H9 (cell line): Measurements from ENCODE around the gene KCNN3. TPM values are rescaled to one million over a fixed set of nuclear protein-coding genes. Genes with fewer than 3 reads are reported as not detected.

Experiments used
- DNase-seq: peaks from one replicate; pipeline ENCODE4 v3.0.0-alpha.2; 2017
- H2AFZ ChIP-seq: one replicate; pipeline ENCODE4 v1.6.1; 2013; ENCODE audit warnings: mild to moderate bottlenecking, low read length, control low read depth, moderate library complexity
- H2AK5ac ChIP-seq: 2 replicates; pipeline ENCODE4 v1.6.1; 2013; ENCODE audit warnings: low read length, control low read depth, mixed read lengths; ENCODE audit not compliant: insufficient read length
- H2BK120ac ChIP-seq: one replicate; pipeline ENCODE4 v1.6.1; 2013; ENCODE audit warnings: low read depth, mild to moderate bottlenecking, low read length, control low read depth, inconsistent platforms; ENCODE audit not compliant: poor library complexity, severe bottlenecking
- H2BK12ac ChIP-seq: 2 replicates; pipeline ENCODE4 v1.6.1; 2013; ENCODE audit warnings: low read length, control low read depth, mixed read lengths, low read depth; ENCODE audit not compliant: insufficient read length
- H2BK15ac ChIP-seq: 2 replicates; pipeline ENCODE4 v1.6.1; 2013; ENCODE audit warnings: low read depth, low read length, control low read depth
- H2BK20ac ChIP-seq: one replicate; pipeline ENCODE4 v1.6.1; 2013; ENCODE audit warnings: low read depth, mild to moderate bottlenecking, low read length, control low read depth, inconsistent platforms; ENCODE audit not compliant: poor library complexity, severe bottlenecking
- H2BK5ac ChIP-seq: 2 replicates; pipeline ENCODE4 v1.6.1; 2013; ENCODE audit warnings: low read length, control low read depth, mixed read lengths; ENCODE audit not compliant: insufficient read length
- H3K14ac ChIP-seq: 2 replicates; pipeline ENCODE4 v1.6.1; 2013; ENCODE audit warnings: low read length, control low read depth; ENCODE audit not compliant: insufficient read depth
- H3K18ac ChIP-seq: 2 replicates; pipeline ENCODE4 v1.6.1; 2013; ENCODE audit warnings: low read depth, mild to moderate bottlenecking, mixed read lengths, low read length, control low read depth; ENCODE audit not compliant: insufficient read length
- H3K23ac ChIP-seq: 2 replicates; pipeline ENCODE4 v1.6.1; 2013; ENCODE audit warnings: low read length, control low read depth, mixed read lengths, low read depth; ENCODE audit not compliant: insufficient read length
- H3K23me2 ChIP-seq: 2 replicates; pipeline ENCODE4 v1.6.1; 2013; ENCODE audit warnings: low read depth, mild to moderate bottlenecking, mixed read lengths, low read length, control low read depth; ENCODE audit not compliant: insufficient read length, poor library complexity, severe bottlenecking
- H3K27ac ChIP-seq: 2 replicates; pipeline ENCODE4 v1.5.1; 2013; ENCODE audit warnings: low read length, control low read depth, mixed read lengths, low read depth; ENCODE audit not compliant: insufficient read length
- H3K27me3 ChIP-seq: 2 replicates; pipeline ENCODE4 v1.6.1; 2013; ENCODE audit warnings: low read length, control low read depth, inconsistent platforms; ENCODE audit not compliant: insufficient read depth
- H3K4ac ChIP-seq: 2 replicates; pipeline ENCODE4 v1.6.1; 2013; ENCODE audit warnings: low read depth, mild to moderate bottlenecking, control low read depth, inconsistent platforms, low read length, moderate library complexity
- H3K4me1 ChIP-seq: 2 replicates; pipeline ENCODE4 v1.6.1; 2013; ENCODE audit warnings: low read length, control low read depth, inconsistent platforms; ENCODE audit not compliant: insufficient read depth
- H3K4me2 ChIP-seq: 2 replicates; pipeline ENCODE4 v1.6.1; 2013; ENCODE audit warnings: low read length, control low read depth, mixed read lengths; ENCODE audit not compliant: insufficient read length, insufficient read depth
- H3K56ac ChIP-seq: 2 replicates; pipeline ENCODE4 v1.6.1; 2013; ENCODE audit warnings: low read depth, mild to moderate bottlenecking, mixed read lengths, low read length, control low read depth; ENCODE audit not compliant: insufficient read length
- H3K79me1 ChIP-seq: 2 replicates; pipeline ENCODE4 v1.6.1; 2013; ENCODE audit warnings: low read depth, mild to moderate bottlenecking, moderate library complexity, low read length, control low read depth, inconsistent platforms; ENCODE audit not compliant: insufficient read depth, poor library complexity, severe bottlenecking
- H3K79me2 ChIP-seq: 2 replicates; pipeline ENCODE4 v1.6.1; 2013; ENCODE audit warnings: low read length, control low read depth, inconsistent platforms; ENCODE audit not compliant: insufficient read depth
- H3K9ac ChIP-seq: 2 replicates; pipeline ENCODE4 v1.6.1; 2013; ENCODE audit warnings: low read length, control low read depth, mixed read lengths; ENCODE audit not compliant: insufficient read length; ENCODE audit errors: extremely low read depth
- H3K9me3 ChIP-seq: one replicate; pipeline ENCODE4 v1.6.1; 2013; ENCODE audit warnings: low read depth, low read length, inconsistent platforms; ENCODE audit not compliant: control insufficient read depth
- H3T11ph ChIP-seq: one replicate; pipeline ENCODE4 v1.6.1; 2013; ENCODE audit warnings: mild to moderate bottlenecking, low read length, control low read depth, inconsistent platforms
- H4K20me1 ChIP-seq: one replicate; pipeline ENCODE4 v1.6.1; 2013; ENCODE audit not compliant: control insufficient read depth, insufficient read length, insufficient read depth
- H4K5ac ChIP-seq: 2 replicates; pipeline ENCODE4 v1.6.1; 2013; ENCODE audit warnings: low read depth, mild to moderate bottlenecking, mixed read lengths, low read length, control low read depth; ENCODE audit not compliant: insufficient read length
- H4K8ac ChIP-seq: replicated peaks from 2 replicates; pipeline ENCODE4 v1.6.1; 2013; ENCODE audit warnings: low read length, control low read depth, mixed read lengths, low read depth; ENCODE audit not compliant: insufficient read length
- H4K91ac ChIP-seq: 2 replicates; pipeline ENCODE4 v1.6.1; 2013; ENCODE audit warnings: low read depth, mild to moderate bottlenecking, moderate library complexity, mixed read lengths, low read length, control low read depth; ENCODE audit not compliant: insufficient read length
- H3K27ac Mint-ChIP-seq, 3 experiments: 2 replicates in 2 of 3; 3 replicates in 1 of 3; pipeline ENCODE4 v1.8.0; 2020 to 2021; ENCODE audit warnings: mixed read lengths in 3 of 3, mild to moderate bottlenecking in 1 of 3, moderate library complexity in 1 of 3
- H3K27me3 Mint-ChIP-seq: 2 replicates; pipeline ENCODE4 v1.8.0; 2021; ENCODE audit warnings: low read depth, mild to moderate bottlenecking, moderate library complexity, mixed read lengths
- H3K36me3 Mint-ChIP-seq, 3 experiments: 2 replicates in 2 of 3; 3 replicates in 1 of 3; pipeline ENCODE4 v1.8.0; 2020 to 2021; ENCODE audit warnings: low read depth in 3 of 3, mixed read lengths in 3 of 3; ENCODE audit not compliant: insufficient read depth in 1 of 3
- H3K4me1 Mint-ChIP-seq, 2 experiments: 2 replicates each; pipeline ENCODE4 v1.8.0; 2020; ENCODE audit warnings: mixed read lengths in 2 of 2
- H3K4me3 Mint-ChIP-seq, 2 experiments: 2 replicates in 1 of 2; 3 replicates in 1 of 2; pipeline ENCODE4 v1.8.0; 2020 to 2021; ENCODE audit warnings: mild to moderate bottlenecking in 2 of 2, mixed read lengths in 2 of 2, moderate library complexity in 1 of 2
- H3K9me3 Mint-ChIP-seq, 2 experiments: 2 replicates in 1 of 2; 3 replicates in 1 of 2; pipeline ENCODE4 v1.8.0; 2020; ENCODE audit warnings: mild to moderate bottlenecking in 2 of 2, mixed read lengths in 2 of 2, moderate library complexity in 1 of 2
- CTCF ChIP-seq: fragments of 200-600 bp; sonication (generic); conservative IDR thresholded peaks from 3 replicates; pipeline ENCODE4 v1.8.0; 2021; ENCODE audit warnings: antibody characterized with exemption, mild to moderate bottlenecking
- WGBS: extraction: QIAGEN DNeasy Blood & Tissue Kit; methylation state at CpG from one replicate; pipeline ENCODE4 v1.1.7; 2013; ENCODE audit warnings: missing lambda C conversion rate, low lambda C conversion rate, mixed read lengths; ENCODE audit not compliant: insufficient read length; ENCODE audit errors: extremely low coverage; 5-methylcytosine and 5-hydroxymethylcytosine counted together
- total RNA-seq: library from RNA; stranded (reverse); gene quantifications from 2 replicates; pipeline ENCODE4 v1.2.1, GENCODE V29; 2021

KCNN3 gene
- total RNA-seq, 1 experiment from 2014 or later, result 0.83 TPM

GRCh38 chr1:154857441-154858215 lies 12.5 kb downstream of the KCNN3 start:
- no peak overlapping the region for H2AFZ ChIP-seq
- H2BK15ac ChIP-seq, result no peak overlapping the region
- Mint-ChIP-seq H3K27me3 (no peaks in the 10 kb centered on the region), H3K27ac (no peak overlapping the region), H3K9me3 (no peaks in the 10 kb centered on the region), H3K4me3 (no peak overlapping the region), H3K4me1 (peaks cover 20 to 21% of the 10 kb centered on the region in 2 experiments), H3K36me3 (no peaks in the 10 kb centered on the region)
- no CpG with 5 or more reads among the region's 11 CpGs for WGBS
- H2AK5ac ChIP-seq, result no peak overlapping the region
- H3K4me1 ChIP-seq, result no peaks in the 10 kb centered on the region
- H3K56ac ChIP-seq, result no peak overlapping the region
- no peaks in the 10 kb centered on the region for H3K27me3 ChIP-seq
- H3K79me1 ChIP-seq, result no peaks in the 10 kb centered on the region
- H3K9ac ChIP-seq, result no peak overlapping the region
- DNase-seq, result no peak
- no peak overlapping the region for H3K23ac ChIP-seq
- H2BK20ac ChIP-seq, result no peak overlapping the region
- no peaks in the 10 kb centered on the region for H3K9me3 ChIP-seq
- no peak overlapping the region for H2BK12ac ChIP-seq
- H3K79me2 ChIP-seq, result no peaks in the 10 kb centered on the region; the same call in 1 of the 2 replicates
- no peak overlapping the region for H3T11ph ChIP-seq
- no peak overlapping the region for H2BK5ac ChIP-seq
- H2BK120ac ChIP-seq, result no peak overlapping the region
- no peak overlapping the region for H3K4ac ChIP-seq
- H4K91ac ChIP-seq, result no peak overlapping the region
- no peak overlapping the region for H3K14ac ChIP-seq
- no peak overlapping the region for H4K5ac ChIP-seq
- no peak for TF ChIP-seq CTCF
- H3K4me2 ChIP-seq, result no peak overlapping the region
- H3K18ac ChIP-seq, result no peak overlapping the region
- H4K20me1 ChIP-seq, result no peaks in the 10 kb centered on the region
- H3K27ac ChIP-seq, result no peak overlapping the region
- H4K8ac ChIP-seq, result no peak overlapping the region
- no peaks in the 10 kb centered on the region for H3K23me2 ChIP-seq
